Measurements from ENCODE around the gene PRM3.

Gene PRM3

DNA sequence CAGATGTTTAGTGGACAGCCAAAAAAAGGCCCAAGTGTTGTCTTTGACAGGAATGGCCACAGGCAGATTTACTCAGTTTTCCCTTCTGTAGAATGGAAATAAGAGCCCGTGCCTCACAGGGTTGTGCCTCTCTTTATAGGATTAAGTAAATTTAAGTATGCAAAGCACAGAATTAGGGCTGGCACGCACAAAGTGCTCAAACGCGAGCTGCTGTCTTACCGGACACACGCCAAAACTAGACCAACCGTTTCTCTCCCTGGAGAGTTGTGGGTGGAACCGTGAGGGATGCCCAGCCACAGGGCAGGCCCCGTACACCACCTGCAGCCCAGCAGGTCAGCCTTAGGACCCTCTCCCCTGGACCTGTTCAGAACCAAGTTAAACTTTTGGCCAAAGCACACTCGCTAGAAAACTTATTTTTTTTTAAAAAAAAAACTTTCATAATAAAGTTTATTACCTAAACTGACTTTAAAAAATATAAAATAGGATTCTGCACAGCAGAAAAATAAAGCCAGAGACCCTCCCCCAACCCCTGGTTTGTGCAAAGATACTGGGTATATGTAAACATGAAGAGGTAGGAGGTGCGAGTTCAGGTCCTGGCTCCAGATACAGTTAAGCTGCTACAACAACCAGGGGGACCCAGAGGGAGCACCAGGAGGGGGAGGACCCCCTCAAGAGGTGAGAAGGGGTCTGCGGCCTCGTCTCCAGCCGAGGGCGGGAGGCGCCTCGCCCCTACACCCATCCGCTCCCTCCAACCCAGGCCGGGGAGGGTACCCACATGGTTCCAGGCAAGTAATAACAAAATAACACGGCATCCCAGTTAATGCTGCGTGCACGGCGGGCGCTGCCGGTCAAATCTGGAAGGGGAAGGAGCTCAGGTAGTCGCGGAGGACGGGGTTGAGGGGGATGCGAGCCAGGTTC is 19.2 kb downstream of the PRM3 start:
- Histone ChIP-seq H3K9me3 (ENCODE audit: control insufficient read depth, low read length) (no peaks in the 10 kb centered on the region), H3K9ac (ENCODE audit: low read length) (peak overlapping the region; percentile 84), H2BK5ac (ENCODE audit: low read depth, low read length, poor library complexity, severe bottlenecking) (no peak overlapping the region), H3K4ac (ENCODE audit: low read depth in 1 of 2, low read length in 2 of 2) (peak overlapping the region; percentile 4 to 89), H3K4me1 (ENCODE audit: control insufficient read depth, insufficient read depth, low read depth, low read length) (peaks cover 50% of the 10 kb centered on the region), H3K27ac (ENCODE audit: low read length, poor library complexity, severe bottlenecking) (no peak overlapping the region), H3K18ac (ENCODE audit: low read depth in 1 of 2, low read length in 2 of 2) (peak overlapping the region in 1 of 2 experiments; percentile 97), H3K4me3 (ENCODE audit: insufficient read depth in 1 of 2, low read depth in 1 of 2, low read length in 2 of 2) (peak overlapping the region; percentile 80 to 84), H3K4me2 (ENCODE audit: low read length, poor library complexity, severe bottlenecking) (peak overlapping the region; percentile 90), H3K36me3 (ENCODE audit: control insufficient read depth in 1 of 2, insufficient read depth in 2 of 2, low read depth in 1 of 2, low read length in 2 of 2) (peaks cover 0 to 33% of the 10 kb centered on the region in 2 experiments), H4K8ac (ENCODE audit: low read length) (peak overlapping the region; percentile 83), H2AK5ac (ENCODE audit: low read length, severe bottlenecking) (no peak overlapping the region), H2BK15ac (ENCODE audit: low read depth, poor library complexity, severe bottlenecking) (peak overlapping the region; percentile 60), H3K27me3 (ENCODE audit: control insufficient read depth in 1 of 2, insufficient read depth in 1 of 2, low read length in 2 of 2) (no peaks in the 10 kb centered on the region), H2BK120ac (ENCODE audit: low read depth, low read length) (no peak overlapping the region), H2BK12ac (ENCODE audit: low read length in 2 of 2) (no peak overlapping the region), H3K14ac (ENCODE audit: low read length in 2 of 2) (peak overlapping the region in 1 of 2 experiments; percentile 8), H4K91ac (ENCODE audit: low read length) (peak overlapping the region; percentile 64), H3K79me1 (replicated peaks; ENCODE audit: low read length, poor library complexity, severe bottlenecking) (peaks cover 5% of the 10 kb centered on the region), H3K23ac (ENCODE audit: low read length in 2 of 2) (peak overlapping the region in 1 of 2 experiments; percentile 99), H2AFZ (ENCODE audit: low read depth, low read length) (no peak overlapping the region)
- DNase-seq: no peak
- WGBS: 30% methylated on average over 22 of the region's 29 CpGs

DNA sequence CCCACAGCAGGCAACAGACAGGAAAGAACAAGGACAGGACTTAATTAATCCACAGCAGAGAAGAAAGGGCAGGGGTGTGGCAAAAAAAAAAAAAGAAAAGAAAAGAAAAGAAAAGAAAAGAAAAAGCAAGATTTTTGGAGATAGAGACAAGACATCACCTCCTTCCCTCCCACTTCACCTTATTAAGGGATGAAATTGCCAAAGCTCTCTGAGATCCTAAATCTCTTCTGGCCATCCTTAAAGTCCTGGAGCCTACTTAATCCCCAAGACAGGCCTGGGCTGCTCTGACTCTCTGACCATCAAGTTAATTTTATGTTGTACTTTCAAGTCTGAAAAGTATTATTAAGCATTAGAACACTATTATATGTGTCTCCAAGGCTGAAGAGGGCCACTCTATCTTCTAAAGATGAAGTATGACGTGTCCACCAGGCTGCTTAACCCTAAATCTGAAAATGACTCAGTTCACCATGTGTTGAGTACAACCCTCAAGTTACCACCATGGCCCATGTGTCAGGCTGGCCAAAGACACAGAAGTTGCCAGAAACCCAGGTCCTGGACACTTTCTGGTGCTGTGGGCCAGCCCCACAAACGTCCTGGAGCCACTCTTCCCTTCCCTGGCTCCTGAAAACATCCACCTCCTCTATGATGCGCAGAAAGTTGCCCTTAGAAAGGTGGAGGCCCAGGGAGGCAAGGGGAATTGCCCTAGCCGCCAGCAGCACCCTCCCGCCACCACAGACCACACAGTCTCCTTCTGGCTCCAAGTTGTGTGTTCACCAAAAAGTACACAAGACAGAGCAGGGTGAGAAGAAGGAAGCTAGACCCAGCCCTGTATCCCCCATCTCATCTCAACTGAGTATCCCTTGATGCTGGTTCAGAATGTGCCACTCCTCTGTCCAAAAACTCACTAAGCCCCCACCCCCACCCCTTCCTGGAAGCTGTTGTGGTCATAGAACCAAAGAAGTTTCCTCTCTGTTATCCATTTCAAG is 20.1 kb downstream of the PRM3 start:
- Histone ChIP-seq H2BK12ac (ENCODE audit: low read length in 2 of 2) (peak overlapping the region in 1 of 2 experiments; percentile 6), H3K9ac (ENCODE audit: low read length) (peak overlapping the region; percentile 84), H3K4me2 (ENCODE audit: low read length, poor library complexity, severe bottlenecking) (peak overlapping the region; percentile 55), H2BK120ac (ENCODE audit: low read depth, low read length) (no peak overlapping the region), H3K27me3 (ENCODE audit: control insufficient read depth in 1 of 2, insufficient read depth in 1 of 2, low read length in 2 of 2) (no peaks in the 10 kb centered on the region), H4K91ac (ENCODE audit: low read length) (peak overlapping the region; percentile 2), H2BK5ac (ENCODE audit: low read depth, low read length, poor library complexity, severe bottlenecking) (no peak overlapping the region), H3K18ac (ENCODE audit: low read depth in 1 of 2, low read length in 2 of 2) (peak overlapping the region in 1 of 2 experiments; percentile 26), H3K4ac (ENCODE audit: low read depth in 1 of 2, low read length in 2 of 2) (no peak overlapping the region), H3K9me3 (ENCODE audit: control insufficient read depth, low read length) (no peaks in the 10 kb centered on the region), H3K4me3 (ENCODE audit: insufficient read depth in 1 of 2, low read depth in 1 of 2, low read length in 2 of 2) (peak overlapping the region; percentile 17 to 80), H3K14ac (ENCODE audit: low read length in 2 of 2) (peak overlapping the region in 1 of 2 experiments; percentile 38), H3K4me1 (ENCODE audit: control insufficient read depth, insufficient read depth, low read depth, low read length) (peaks cover 47% of the 10 kb centered on the region), H3K27ac (ENCODE audit: low read length, poor library complexity, severe bottlenecking) (no peak overlapping the region), H2AK5ac (ENCODE audit: low read length, severe bottlenecking) (peak overlapping the region; percentile 6), H4K8ac (ENCODE audit: low read length) (no peak overlapping the region), H3K79me1 (replicated peaks; ENCODE audit: low read length, poor library complexity, severe bottlenecking) (peaks cover 5% of the 10 kb centered on the region), H3K23ac (ENCODE audit: low read length in 2 of 2) (no peak overlapping the region), H3K36me3 (ENCODE audit: control insufficient read depth in 1 of 2, insufficient read depth in 2 of 2, low read depth in 1 of 2, low read length in 2 of 2) (peaks cover 0 to 33% of the 10 kb centered on the region in 2 experiments), H2BK15ac (ENCODE audit: low read depth, poor library complexity, severe bottlenecking) (no peak overlapping the region), H2AFZ (ENCODE audit: low read depth, low read length) (no peak overlapping the region)
- 77% methylated on average over 5 of the region's 5 CpGs for WGBS
- DNase-seq: peak; percentile 60

DNA sequence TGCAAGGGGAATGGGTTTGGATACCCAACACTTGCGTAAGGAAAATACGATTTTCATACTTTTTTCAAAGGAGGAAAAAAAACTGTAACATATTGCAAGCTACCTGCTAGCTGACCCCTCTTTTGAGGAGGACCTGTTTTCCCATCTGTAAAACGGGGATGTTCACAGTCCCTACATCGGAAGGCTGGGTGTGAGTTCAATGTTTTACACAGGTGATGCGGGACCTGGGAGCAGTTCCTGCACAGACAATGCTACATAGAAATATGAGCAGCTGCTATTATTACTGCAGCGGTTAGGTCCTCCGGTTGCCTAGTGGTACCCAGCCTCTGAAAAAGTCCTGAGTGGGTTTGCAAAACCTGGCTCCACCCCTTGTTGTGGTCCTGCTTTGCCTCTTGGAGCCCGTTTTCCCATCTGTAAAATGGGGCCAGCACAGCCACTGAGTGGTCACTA is 20.9 kb downstream of the PRM3 start:
- Histone ChIP-seq H3K14ac (ENCODE audit: low read length in 2 of 2) (no peak overlapping the region), H3K9ac (ENCODE audit: low read length) (no peak overlapping the region), H3K79me1 (replicated peaks; ENCODE audit: low read length, poor library complexity, severe bottlenecking) (peaks cover 5% of the 10 kb centered on the region), H3K27ac (ENCODE audit: low read length, poor library complexity, severe bottlenecking) (no peak overlapping the region), H3K18ac (ENCODE audit: low read depth in 1 of 2, low read length in 2 of 2) (no peak overlapping the region), H2BK5ac (ENCODE audit: low read depth, low read length, poor library complexity, severe bottlenecking) (no peak overlapping the region), H2AFZ (ENCODE audit: low read depth, low read length) (no peak overlapping the region), H3K4me2 (ENCODE audit: low read length, poor library complexity, severe bottlenecking) (peak overlapping the region; percentile 5), H3K36me3 (ENCODE audit: control insufficient read depth in 1 of 2, insufficient read depth in 2 of 2, low read depth in 1 of 2, low read length in 2 of 2) (peaks cover 0 to 33% of the 10 kb centered on the region in 2 experiments), H4K8ac (ENCODE audit: low read length) (no peak overlapping the region), H3K23ac (ENCODE audit: low read length in 2 of 2) (no peak overlapping the region), H3K4me3 (ENCODE audit: insufficient read depth in 1 of 2, low read depth in 1 of 2, low read length in 2 of 2) (no peak overlapping the region), H2AK5ac (ENCODE audit: low read length, severe bottlenecking) (no peak overlapping the region), H2BK120ac (ENCODE audit: low read depth, low read length) (no peak overlapping the region), H3K27me3 (ENCODE audit: control insufficient read depth in 1 of 2, insufficient read depth in 1 of 2, low read length in 2 of 2) (no peaks in the 10 kb centered on the region), H3K4ac (ENCODE audit: low read depth in 1 of 2, low read length in 2 of 2) (no peak overlapping the region), H3K9me3 (ENCODE audit: control insufficient read depth, low read length) (no peaks in the 10 kb centered on the region), H2BK15ac (ENCODE audit: low read depth, poor library complexity, severe bottlenecking) (no peak overlapping the region), H4K91ac (ENCODE audit: low read length) (no peak overlapping the region), H2BK12ac (ENCODE audit: low read length in 2 of 2) (no peak overlapping the region), H3K4me1 (ENCODE audit: control insufficient read depth, insufficient read depth, low read depth, low read length) (peaks cover 46% of the 10 kb centered on the region)
- WGBS: 88% methylated on average over 8 of the region's 8 CpGs
- no peak for DNase-seq

Measured in mesenchymal stem cell (in vitro differentiated cells and primary cell).